ENCODE measurements around the gene PRSS35. TPM values are rescaled to one million over a fixed set of nuclear protein-coding genes. Genes with fewer than 3 reads are reported as not detected.
A peak's percentile ranks its signal among the peaks of the same experiment; 100 is the strongest.

PRSS35 gene
- 0.22 and 0.25 TPM in 2 replicates for total RNA-seq (2012; rRNA removed)

- Histone ChIP-seq H3K9me3 (replicated peaks; ENCODE audit: low read length) (no peaks in the 10 kb centered on the region), H3K36me3 (ENCODE audit: insufficient read depth, low read length) (no peaks in the 10 kb centered on the region), H3K27me3 (ENCODE audit: control insufficient read depth, insufficient read depth, low read length) (no peaks in the 10 kb centered on the region), H3K4me1 (ENCODE audit: control insufficient read depth, insufficient read depth, low read length) (peaks cover 3% of the 10 kb centered on the region), H3K4me3 (ENCODE audit: low read length) (peak within 1 kb of the TSS; percentile 61), H3K4me2 (ENCODE audit: low read length) (peak within 1 kb of the TSS; percentile 87), H3K9ac (ENCODE audit: low read depth, low read length) (peak within 1 kb of the TSS; percentile 32)
These were observed at the start of gene PRSS35 for GRCh38 chr6:83511901-83512681. PRSS35 (plus strand) TSS chr6:83512534; CDS start chr6:83523442, 10,908 bp downstream.

GRCh38 chr6:83463886-83464285, 48.4 kb upstream of the PRSS35 start:
- H3K9me3 ChIP-seq (replicated peaks; ENCODE audit: low read length), result no peaks in the 10 kb centered on the region
- peak overlapping the region; percentile 38 for H3K9ac ChIP-seq (ENCODE audit: low read depth, low read length)
- H3K4me3 ChIP-seq (ENCODE audit: low read length), result no peak overlapping the region
- H3K4me2 ChIP-seq (ENCODE audit: low read length), result no peak overlapping the region
- no peaks in the 10 kb centered on the region for H3K36me3 ChIP-seq (ENCODE audit: insufficient read depth, low read length)
- no peaks in the 10 kb centered on the region for H3K27me3 ChIP-seq (ENCODE audit: control insufficient read depth, insufficient read depth, low read length)
- H3K4me1 ChIP-seq (ENCODE audit: control insufficient read depth, insufficient read depth, low read length), result peaks cover 9% of the 10 kb centered on the region

GRCh38 chr6:83464381-83465140, 47.8 kb upstream of the PRSS35 start:
- no peaks in the 10 kb centered on the region for H3K9me3 ChIP-seq (replicated peaks; ENCODE audit: low read length)
- H3K27me3 ChIP-seq (ENCODE audit: control insufficient read depth, insufficient read depth, low read length), result no peaks in the 10 kb centered on the region
- no peak overlapping the region for H3K4me2 ChIP-seq (ENCODE audit: low read length)
- no peak overlapping the region for H3K4me3 ChIP-seq (ENCODE audit: low read length)
- H3K36me3 ChIP-seq (ENCODE audit: insufficient read depth, low read length), result no peaks in the 10 kb centered on the region
- H3K4me1 ChIP-seq (ENCODE audit: control insufficient read depth, insufficient read depth, low read length), result peaks cover 9% of the 10 kb centered on the region
- H3K9ac ChIP-seq (ENCODE audit: low read depth, low read length), result peak overlapping the region; percentile 38

- Histone ChIP-seq H3K9me3 (replicated peaks; ENCODE audit: low read length) (no peaks in the 10 kb centered on the region), H3K4me3 (ENCODE audit: low read length) (no peak overlapping the region), H3K27me3 (ENCODE audit: control insufficient read depth, insufficient read depth, low read length) (no peaks in the 10 kb centered on the region), H3K4me2 (ENCODE audit: low read length) (no peak overlapping the region), H3K36me3 (ENCODE audit: insufficient read depth, low read length) (no peaks in the 10 kb centered on the region), H3K4me1 (ENCODE audit: control insufficient read depth, insufficient read depth, low read length) (peaks cover 6% of the 10 kb centered on the region), H3K9ac (ENCODE audit: low read depth, low read length) (no peak overlapping the region)
These were observed 46.0 kb upstream of the PRSS35 start for GRCh38 chr6:83466328-83466727.

GRCh38 chr6:83467620-83468036, 44.7 kb upstream of the PRSS35 start:
- H3K36me3 ChIP-seq (ENCODE audit: insufficient read depth, low read length), result no peaks in the 10 kb centered on the region
- no peaks in the 10 kb centered on the region for H3K9me3 ChIP-seq (replicated peaks; ENCODE audit: low read length)
- H3K4me1 ChIP-seq (ENCODE audit: control insufficient read depth, insufficient read depth, low read length), result peaks cover 5% of the 10 kb centered on the region
- no peak overlapping the region for H3K4me2 ChIP-seq (ENCODE audit: low read length)
- H3K4me3 ChIP-seq (ENCODE audit: low read length), result no peak overlapping the region
- H3K9ac ChIP-seq (ENCODE audit: low read depth, low read length), result no peak overlapping the region
- H3K27me3 ChIP-seq (ENCODE audit: control insufficient read depth, insufficient read depth, low read length), result no peaks in the 10 kb centered on the region

GRCh38 chr6:83470001-83470400, 42.3 kb upstream of the PRSS35 start:
- H3K27me3 ChIP-seq (ENCODE audit: control insufficient read depth, insufficient read depth, low read length), result no peaks in the 10 kb centered on the region
- H3K4me2 ChIP-seq (ENCODE audit: low read length), result no peak overlapping the region
- no peaks in the 10 kb centered on the region for H3K9me3 ChIP-seq (replicated peaks; ENCODE audit: low read length)
- H3K4me1 ChIP-seq (ENCODE audit: control insufficient read depth, insufficient read depth, low read length), result no peaks in the 10 kb centered on the region
- no peak overlapping the region for H3K4me3 ChIP-seq (ENCODE audit: low read length)
- no peaks in the 10 kb centered on the region for H3K36me3 ChIP-seq (ENCODE audit: insufficient read depth, low read length)
- H3K9ac ChIP-seq (ENCODE audit: low read depth, low read length), result no peak overlapping the region

GRCh38 chr6:83470587-83470986, 41.7 kb upstream of the PRSS35 start:
- Histone ChIP-seq H3K36me3 (ENCODE audit: insufficient read depth, low read length) (no peaks in the 10 kb centered on the region), H3K4me2 (ENCODE audit: low read length) (no peak overlapping the region), H3K9me3 (replicated peaks; ENCODE audit: low read length) (no peaks in the 10 kb centered on the region), H3K27me3 (ENCODE audit: control insufficient read depth, insufficient read depth, low read length) (no peaks in the 10 kb centered on the region), H3K4me1 (ENCODE audit: control insufficient read depth, insufficient read depth, low read length) (no peaks in the 10 kb centered on the region), H3K9ac (ENCODE audit: low read depth, low read length) (no peak overlapping the region), H3K4me3 (ENCODE audit: low read length) (no peak overlapping the region)

- no peaks in the 10 kb centered on the region for H3K4me1 ChIP-seq (ENCODE audit: control insufficient read depth, insufficient read depth, low read length)
- no peak overlapping the region for H3K4me3 ChIP-seq (ENCODE audit: low read length)
- H3K9ac ChIP-seq (ENCODE audit: low read depth, low read length), result no peak overlapping the region
- no peaks in the 10 kb centered on the region for H3K27me3 ChIP-seq (ENCODE audit: control insufficient read depth, insufficient read depth, low read length)
- H3K36me3 ChIP-seq (ENCODE audit: insufficient read depth, low read length), result no peaks in the 10 kb centered on the region
- H3K9me3 ChIP-seq (replicated peaks; ENCODE audit: low read length), result no peaks in the 10 kb centered on the region
- no peak overlapping the region for H3K4me2 ChIP-seq (ENCODE audit: low read length)
These were observed 39.6 kb upstream of the PRSS35 start for GRCh38 chr6:83472767-83473166.

GRCh38 chr6:83474309-83474708, 38.0 kb upstream of the PRSS35 start:
- Histone ChIP-seq H3K27me3 (ENCODE audit: control insufficient read depth, insufficient read depth, low read length) (no peaks in the 10 kb centered on the region), H3K4me2 (ENCODE audit: low read length) (no peak overlapping the region), H3K36me3 (ENCODE audit: insufficient read depth, low read length) (no peaks in the 10 kb centered on the region), H3K9ac (ENCODE audit: low read depth, low read length) (no peak overlapping the region), H3K9me3 (replicated peaks; ENCODE audit: low read length) (no peaks in the 10 kb centered on the region), H3K4me1 (ENCODE audit: control insufficient read depth, insufficient read depth, low read length) (no peaks in the 10 kb centered on the region), H3K4me3 (ENCODE audit: low read length) (no peak overlapping the region)

GRCh38 chr6:83476971-83477370, 35.4 kb upstream of the PRSS35 start:
- H3K27me3 ChIP-seq (ENCODE audit: control insufficient read depth, insufficient read depth, low read length), result no peaks in the 10 kb centered on the region
- no peak overlapping the region for H3K4me3 ChIP-seq (ENCODE audit: low read length)
- no peak overlapping the region for H3K9ac ChIP-seq (ENCODE audit: low read depth, low read length)
- no peak overlapping the region for H3K4me2 ChIP-seq (ENCODE audit: low read length)
- H3K36me3 ChIP-seq (ENCODE audit: insufficient read depth, low read length), result no peaks in the 10 kb centered on the region
- H3K4me1 ChIP-seq (ENCODE audit: control insufficient read depth, insufficient read depth, low read length), result no peaks in the 10 kb centered on the region
- H3K9me3 ChIP-seq (replicated peaks; ENCODE audit: low read length), result no peaks in the 10 kb centered on the region

GRCh38 chr6:83479389-83479788, 32.9 kb upstream of the PRSS35 start:
- Histone ChIP-seq H3K9ac (ENCODE audit: low read depth, low read length) (no peak overlapping the region), H3K36me3 (ENCODE audit: insufficient read depth, low read length) (no peaks in the 10 kb centered on the region), H3K4me1 (ENCODE audit: control insufficient read depth, insufficient read depth, low read length) (no peaks in the 10 kb centered on the region), H3K4me2 (ENCODE audit: low read length) (no peak overlapping the region), H3K27me3 (ENCODE audit: control insufficient read depth, insufficient read depth, low read length) (no peaks in the 10 kb centered on the region), H3K9me3 (replicated peaks; ENCODE audit: low read length) (no peaks in the 10 kb centered on the region), H3K4me3 (ENCODE audit: low read length) (no peak overlapping the region)

Data from skeletal muscle satellite cell (primary cell).